ENCODE data around the gene ECSIT. TPM values are rescaled to one million over a fixed set of nuclear protein-coding genes. Genes with fewer than 3 reads are reported as not detected.
A peak's percentile ranks its signal among the peaks of the same experiment; 100 is the strongest.

ECSIT gene
- total RNA-seq, 1 donor from 2014 or later, result 58.9 TPM

DNA sequence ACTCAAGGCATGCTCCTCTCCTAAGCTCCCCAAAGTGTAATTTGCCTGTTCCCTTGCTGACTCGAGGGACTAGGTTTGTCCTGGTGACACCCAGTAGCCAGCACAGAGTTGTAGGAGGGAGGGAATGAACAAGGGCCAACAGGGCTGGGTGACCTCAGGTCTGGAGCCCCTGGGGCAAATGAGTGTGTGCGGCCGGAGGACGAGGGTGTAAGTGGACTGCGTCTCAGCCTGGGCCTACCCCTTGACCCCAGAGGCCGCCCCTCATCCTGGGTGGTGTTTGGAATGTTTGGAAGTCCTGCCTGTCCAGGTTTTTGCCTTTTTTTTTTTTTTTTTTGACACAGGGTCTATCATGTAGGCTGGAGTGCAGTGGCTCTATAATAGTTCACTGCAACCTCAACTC lies 22.0 kb downstream of the ECSIT start:
- TF ChIP-seq, protein P1, sequence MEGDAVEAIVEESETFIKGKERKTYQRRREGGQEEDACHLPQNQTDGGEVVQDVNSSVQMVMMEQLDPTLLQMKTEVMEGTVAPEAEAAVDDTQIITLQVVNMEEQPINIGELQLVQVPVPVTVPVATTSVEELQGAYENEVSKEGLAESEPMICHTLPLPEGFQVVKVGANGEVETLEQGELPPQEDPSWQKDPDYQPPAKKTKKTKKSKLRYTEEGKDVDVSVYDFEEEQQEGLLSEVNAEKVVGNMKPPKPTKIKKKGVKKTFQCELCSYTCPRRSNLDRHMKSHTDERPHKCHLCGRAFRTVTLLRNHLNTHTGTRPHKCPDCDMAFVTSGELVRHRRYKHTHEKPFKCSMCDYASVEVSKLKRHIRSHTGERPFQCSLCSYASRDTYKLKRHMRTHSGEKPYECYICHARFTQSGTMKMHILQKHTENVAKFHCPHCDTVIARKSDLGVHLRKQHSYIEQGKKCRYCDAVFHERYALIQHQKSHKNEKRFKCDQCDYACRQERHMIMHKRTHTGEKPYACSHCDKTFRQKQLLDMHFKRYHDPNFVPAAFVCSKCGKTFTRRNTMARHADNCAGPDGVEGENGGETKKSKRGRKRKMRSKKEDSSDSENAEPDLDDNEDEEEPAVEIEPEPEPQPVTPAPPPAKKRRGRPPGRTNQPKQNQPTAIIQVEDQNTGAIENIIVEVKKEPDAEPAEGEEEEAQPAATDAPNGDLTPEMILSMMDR (conservative IDR thresholded peaks at IDR 0.05; ENCODE audit: low read depth, low read length), result no peak
- no peak overlapping the region for H3K4me3 ChIP-seq (ENCODE audit: low read depth, low read length)

GRCh38 chr19:11506101-11506555 lies 22.8 kb downstream of the ECSIT start:
- peak overlapping the region; percentile 79 for H3K4me3 ChIP-seq (ENCODE audit: low read depth, low read length)
- no peak for DNase-seq (ENCODE audit: low read depth)
- TF ChIP-seq, protein P1 (conservative IDR thresholded peaks at IDR 0.05; ENCODE audit: low read depth, low read length), result no peak

More for the DNA sequence above, 22.0 kb downstream of the ECSIT start:
- DNase-seq (ENCODE audit: low read depth), result no peak

DNA sequence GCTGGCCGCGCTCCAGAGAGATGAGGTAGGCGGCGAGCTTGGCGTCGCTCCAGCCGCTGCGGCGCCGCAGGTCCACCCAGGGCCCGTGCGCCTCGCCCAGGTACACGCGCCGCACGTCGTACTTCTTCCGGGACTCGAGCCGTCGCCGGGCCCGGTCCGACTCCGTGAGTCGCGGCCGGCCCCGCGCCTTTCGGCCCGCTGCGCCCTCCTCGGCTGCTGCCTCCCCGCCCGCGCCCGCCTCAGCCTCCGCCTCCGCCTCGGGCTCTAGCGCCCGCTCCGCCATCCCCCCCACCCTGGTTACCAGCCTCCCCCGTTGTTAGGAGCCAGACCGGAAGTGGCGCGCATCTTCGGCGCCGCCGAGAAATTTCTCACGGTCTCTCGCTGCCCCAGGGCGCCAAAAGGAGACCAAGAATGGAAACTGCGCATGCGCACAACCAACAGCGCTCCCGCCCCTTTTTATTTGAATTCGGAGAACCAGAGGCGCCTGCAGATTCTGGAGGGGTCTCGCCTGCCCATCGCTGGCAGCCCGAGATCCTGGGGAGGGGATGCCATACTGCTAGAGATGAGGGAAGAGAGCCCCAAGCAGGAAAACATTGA lies 23.3 kb downstream of the ECSIT start, which contains the start of gene ZNF653:
Gene ZNF653, minus strand, starts transcription at position 336 of the 597 bp plus-strand sequence. Its CDS starts 53 bp downstream, at position 283.
- TF ChIP-seq, protein P1 (conservative IDR thresholded peaks at IDR 0.05; ENCODE audit: low read depth, low read length), result no peak
- DNase-seq (ENCODE audit: low read depth), result peak; percentile 41
- peak within 1 kb of the TSS; percentile 79 for H3K4me3 ChIP-seq (ENCODE audit: low read depth, low read length)

DNA sequence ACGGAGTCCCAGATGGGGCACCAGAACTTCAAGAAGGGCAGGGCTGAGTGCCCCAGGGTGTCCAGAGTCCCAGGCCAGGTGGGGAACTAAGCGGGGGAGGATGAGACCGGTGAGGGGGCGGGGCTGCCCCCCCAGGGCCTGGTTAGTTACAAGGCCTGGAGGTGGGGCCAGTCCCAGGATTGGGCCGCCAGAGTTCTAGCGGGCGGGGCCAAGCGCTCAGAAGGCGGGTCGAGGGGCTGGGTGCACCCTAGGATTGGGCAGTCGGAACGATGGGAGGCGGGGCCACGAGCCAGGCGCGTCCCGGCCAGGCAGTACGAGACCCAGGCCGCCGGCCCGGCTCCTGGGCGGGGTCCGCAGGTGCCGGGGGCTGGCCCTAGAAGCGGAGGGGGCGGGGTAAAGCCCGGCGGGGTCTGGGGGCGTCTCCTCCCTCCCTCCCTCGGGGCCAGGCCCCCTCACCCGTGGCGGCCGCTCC lies 23.9 kb downstream of the ECSIT start:
- peak; percentile 29 for DNase-seq (ENCODE audit: low read depth)
- peak overlapping the region; percentile 79 for H3K4me3 ChIP-seq (ENCODE audit: low read depth, low read length)
- TF ChIP-seq, protein P1 (conservative IDR thresholded peaks at IDR 0.05; ENCODE audit: low read depth, low read length), result no peak

DNA sequence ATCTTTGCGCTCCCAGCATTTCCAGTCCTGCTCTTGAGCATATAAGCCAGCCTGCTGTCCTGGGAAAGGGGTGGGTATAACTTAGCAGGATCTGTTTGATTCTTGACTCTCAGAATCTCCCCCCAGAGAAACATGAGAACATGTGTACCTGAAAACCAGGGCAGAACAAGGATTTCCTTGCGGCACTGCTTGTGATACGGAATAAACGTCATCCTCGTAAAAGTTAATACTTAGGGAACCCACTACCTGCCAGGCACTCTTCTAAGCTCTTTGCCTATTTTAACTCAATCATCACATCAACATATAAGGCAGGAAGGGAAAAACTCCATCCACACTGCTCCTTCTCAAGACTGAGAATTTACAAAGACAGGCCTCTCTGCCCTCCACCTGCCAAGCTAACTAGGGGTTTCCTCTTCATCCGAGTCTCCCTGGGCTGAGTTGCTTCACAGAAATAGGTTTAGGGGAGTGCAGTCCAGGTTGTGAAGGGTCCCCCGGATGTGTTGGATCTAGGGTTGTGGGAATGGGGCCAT lies 24.4 kb downstream of the ECSIT start:
- no peak for DNase-seq (ENCODE audit: low read depth)
- TF ChIP-seq, protein P1 (conservative IDR thresholded peaks at IDR 0.05; ENCODE audit: low read depth, low read length), result no peak
- peak overlapping the region; percentile 79 for H3K4me3 ChIP-seq (ENCODE audit: low read depth, low read length)

GRCh38 chr19:11499890-11500420 lies 29.0 kb downstream of the ECSIT start:
- DNase-seq (ENCODE audit: low read depth), result no peak
- TF ChIP-seq, protein P1 (conservative IDR thresholded peaks at IDR 0.05; ENCODE audit: low read depth, low read length), result no peak
- H3K4me3 ChIP-seq (ENCODE audit: low read depth, low read length), result no peak overlapping the region

All from epithelial cell of proximal tubule (primary cell).